Midbrain (tissue), 1 donor: ENCODE measurements around the gene PHF14.
A peak's percentile ranks its signal among the peaks of the same experiment; 100 is the strongest.

Experiments
- DNase-seq: peaks from one replicate; lab custom pipeline; 2025; lab: John Stamatoyannopoulos, UW

The PHF14 gene

GRCh38 chr7:11212080-11212711, 238.5 kb downstream of the PHF14 start:
- peak; percentile 77 for DNase-seq

- DNase-seq: no peak
Measured at GRCh38 chr7:11212816-11213215, 239.1 kb downstream of the PHF14 start.

GRCh38 chr7:11213266-11213665, 239.6 kb downstream of the PHF14 start:
- no peak for DNase-seq

- no peak for DNase-seq
Measured at GRCh38 chr7:11216276-11216675, 242.6 kb downstream of the PHF14 start.

GRCh38 chr7:11217848-11218565, 244.3 kb downstream of the PHF14 start:
- no peak for DNase-seq
